IPS DF 19.7 (cell line): ENCODE data around the gene INHBC.
"Not testable (repeated sequence)": the region's sequence is repeated elsewhere in the genome, so short reads cannot be mapped to it uniquely, and the experiment has no call there.

Experiments used
- DNase-seq: peaks from one replicate; pipeline ENCODE4 v3.0.0-alpha.2; 2013; ENCODE audit warnings: low read depth, low spot score

INHBC gene

GRCh38 chr12:57429473-57430111 lies 5.0 kb upstream of the INHBC start:
- no peak for DNase-seq

GRCh38 chr12:57430112-57430930 lies 4.3 kb upstream of the INHBC start:
- no peak for DNase-seq

- peak; percentile 78 for DNase-seq
Observed at GRCh38 chr12:57430931-57431566, 3.5 kb upstream of the INHBC start, which contains the start of gene R3HDM2. Gene R3HDM2, minus strand, starts transcription at chr12:57431043. Its CDS starts 120,615 bp downstream, at chr12:57310428.

GRCh38 chr12:57431654-57432188 lies 2.9 kb upstream of the INHBC start:
- DNase-seq: no peak

- DNase-seq: no peak
Observed at GRCh38 chr12:57433370-57433769, 1.2 kb upstream of the INHBC start.

GRCh38 chr12:57435293-57435692 lies 709 bp downstream of the INHBC start:
- DNase-seq: no peak

GRCh38 chr12:57438400-57438799 lies 3.8 kb downstream of the INHBC start:
- DNase-seq: no peak

GRCh38 chr12:57439762-57440266 lies 5.2 kb downstream of the INHBC start:
- DNase-seq: no peak

- DNase-seq: not testable (repeated sequence)
Observed at GRCh38 chr12:57441393-57441792, 6.8 kb downstream of the INHBC start.

GRCh38 chr12:57441846-57442427 lies 7.4 kb downstream of the INHBC start:
- no peak for DNase-seq

GRCh38 chr12:57444337-57444736 lies 9.8 kb downstream of the INHBC start:
- not testable (repeated sequence) for DNase-seq

- no peak for DNase-seq
Observed at GRCh38 chr12:57444744-57445143, 10.2 kb downstream of the INHBC start.

GRCh38 chr12:57446292-57446960 lies 11.8 kb downstream of the INHBC start:
- no peak for DNase-seq

GRCh38 chr12:57448669-57449068 lies 14.1 kb downstream of the INHBC start:
- DNase-seq: no peak

- no peak for DNase-seq
Observed at GRCh38 chr12:57449375-57449774, 14.8 kb downstream of the INHBC start.

- no peak for DNase-seq
Observed at GRCh38 chr12:57450057-57450456, 15.5 kb downstream of the INHBC start.

GRCh38 chr12:57451233-57451778 lies 16.7 kb downstream of the INHBC start:
- DNase-seq: no peak

- DNase-seq: no peak
Observed at GRCh38 chr12:57452181-57452936, 17.8 kb downstream of the INHBC start.

GRCh38 chr12:57452937-57453509 lies 18.4 kb downstream of the INHBC start:
- no peak for DNase-seq

- no peak for DNase-seq
Observed at GRCh38 chr12:57454213-57454565, 19.6 kb downstream of the INHBC start.
